H1 (cell line): Measurements from ENCODE around the gene C14orf132. TPM values are rescaled to one million over a fixed set of nuclear protein-coding genes. Genes with fewer than 3 reads are reported as not detected.

Experiments
- EGR1 ChIP-seq: IDR thresholded peaks from 2 replicates; pipeline ENCODE4 v1.6.1; 2011; ENCODE audit warnings: low read depth, low read length, borderline replicate concordance
- RNF2 ChIP-seq: fragments of 200-900, 300-1000 bp; sonication (generic); IDR thresholded peaks from 2 replicates; pipeline ENCODE4 v1.7.1; 2016; ENCODE audit warnings: borderline replicate concordance, low read depth, mild to moderate bottlenecking, antibody characterized with exemption, low read length; ENCODE audit not compliant: poor library complexity, severe bottlenecking; ENCODE audit errors: missing control alignments
- polyA plus RNA-seq, 7 experiments: library from polyadenylated mRNA; depleted of rRNA in 3 of 7; stranded (reverse) in 5 of 7; unstranded in 2 of 7; fragments of >200 nt in 5 of 7; fragments of 200-250 nt in 2 of 7; gene quantifications; 1 replicate in 5 of 7; 2 replicates in 1 of 7; 4 replicates in 1 of 7; pipeline versions ENCODE4 v1.2.1 to v1.2.3, GENCODE V29; 2011 to 2013; ENCODE audit warnings: missing spikeins in 2 of 7, mixed read lengths in 2 of 7
- total RNA-seq: library from RNA; stranded (reverse); fragmentation: NEBNext Ultra II Directional; extraction: Animal tissue kit (Norgen Biotek cat#: 25700); gene quantifications from 2 replicates; pipeline ENCODE4 v1.2.1, GENCODE V29; 2021

The C14orf132 gene
- total and polyA plus RNA-seq, 2 of the 8 experiments (the other 6 are each of a cell fraction or from before 2014, with no cell fraction given) = 11.7 to 32.5 TPM

- TF ChIP-seq RNF2 (no peak), EGR1 (no peak)
Observed at GRCh38 chr14:96139169-96139568, 100.0 kb downstream of the C14orf132 start (continued).
